ENCODE measurements around the gene F12. TPM values are rescaled to one million over a fixed set of nuclear protein-coding genes. Genes with fewer than 3 reads are reported as not detected.
A peak's percentile ranks its signal among the peaks of the same experiment; 100 is the strongest.

F12 gene
- polyA plus RNA-seq, 1 of the 3 experiments (the other 2 are of a cell fraction) = 4.3 TPM

DNA sequence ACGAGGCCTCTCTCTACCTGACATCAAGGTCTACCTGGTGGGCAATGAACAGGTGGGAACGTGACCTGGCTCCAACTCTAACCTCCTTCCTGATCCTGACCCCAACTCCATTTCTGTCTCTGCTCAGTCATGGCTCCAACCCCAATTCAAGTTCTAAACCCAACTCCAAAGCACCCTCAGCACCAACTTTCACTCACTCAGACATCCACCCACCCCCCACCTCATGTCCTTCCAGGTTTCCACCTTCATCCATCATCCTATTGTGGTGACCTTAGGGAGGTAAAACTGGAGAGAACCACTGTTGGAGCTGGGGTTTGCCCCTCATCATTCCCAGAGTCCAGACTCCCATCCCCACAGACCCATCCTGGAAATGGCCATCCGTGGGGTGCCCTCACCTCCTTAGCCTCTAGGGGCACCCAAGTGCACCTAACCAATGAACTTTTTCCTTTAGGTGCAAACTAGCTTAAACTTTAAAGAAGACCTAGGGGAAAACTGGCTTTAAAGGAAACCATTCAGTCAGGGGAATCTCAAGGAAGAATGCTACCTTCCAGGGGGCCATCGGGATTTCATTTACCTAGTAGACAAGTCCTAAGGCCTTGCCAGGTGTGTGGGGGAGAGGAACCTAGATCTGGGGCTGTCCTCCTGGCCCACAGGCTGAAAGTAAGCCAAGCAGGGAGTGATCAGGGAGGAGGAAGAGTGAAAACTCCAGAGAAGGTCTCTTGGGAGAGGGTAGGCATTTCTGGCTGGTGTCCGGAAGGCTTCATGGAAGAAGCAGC is 40.3 kb downstream of the F12 start:
- no peaks in the 10 kb centered on the region for H3K79me2 ChIP-seq (ENCODE audit: insufficient read depth)
- no peak overlapping the region for H3K27ac ChIP-seq (ENCODE audit: low read depth in 2 of 2, low read length in 1 of 2)
- no peak overlapping the region for H2AFZ ChIP-seq (ENCODE audit: low read depth)
- H3K9ac ChIP-seq = no peak overlapping the region
- peak; percentile 72 for DNase-seq
- peaks cover 15% of the 10 kb centered on the region for H3F3A ChIP-seq (replicated peaks; ENCODE audit: insufficient read depth)
- ChIA-PET CTCF (interaction anchor here (0.5 to 5.9 kb wide), 21 partner anchors 8 to 137 kb away, joined by 3 to 58 read pairs (median 4); partner anchors contain the start of genes LMAN2 and SLC34A1), POLR2A (no interaction called here)
- H3K9me2 ChIP-seq = no peaks in the 10 kb centered on the region
- 77% methylated on average over 5 of the region's 5 CpGs for WGBS (ENCODE audit: low lambda C conversion rate)
- H3K27me3 ChIP-seq (ENCODE audit: insufficient read depth) = no peaks in the 10 kb centered on the region
- H3K4me2 ChIP-seq = no peak overlapping the region
- no peaks in the 10 kb centered on the region for H4K20me1 ChIP-seq (ENCODE audit: insufficient read depth)
- TF ChIP-seq REST (IDR thresholded peaks at IDR 0.05; ENCODE audit: low read depth, low read length) (no peak), SMC3 (IDR thresholded peaks at IDR 0.05; ENCODE audit: low read depth, low read length) (no peak), EP300 (IDR thresholded peaks at IDR 0.05; ENCODE audit: borderline replicate concordance in 1 of 2, low read depth in 1 of 2, low read length in 1 of 2) (no peak), POLR2AphosphoS5 (IDR thresholded peaks at IDR 0.05; ENCODE audit: low read depth, low read length) (no peak), FOSL2 (IDR thresholded peaks at IDR 0.05; ENCODE audit: borderline replicate concordance, low read depth) (no peak), CTCF (IDR thresholded peaks at IDR 0.05) (peak; percentile 70)
- no peaks in the 10 kb centered on the region for H3K36me3 ChIP-seq (replicated peaks in 1 of 2; ENCODE audit: control insufficient read depth in 1 of 2, insufficient read depth in 2 of 2, low read length in 1 of 2)
- H3K9me3 ChIP-seq = no peaks in the 10 kb centered on the region
- H3K4me1 ChIP-seq (ENCODE audit: control insufficient read depth in 1 of 2, insufficient read depth in 2 of 2, low read depth in 1 of 2, low read length in 1 of 2) = peaks cover 6 to 39% of the 10 kb centered on the region in 2 experiments; a peak in 3 of 4 replicates
- H3K4me3 ChIP-seq (ENCODE audit: low read depth in 2 of 2, low read length in 1 of 2) = no peak overlapping the region

- H2AFZ ChIP-seq (ENCODE audit: low read depth) = no peak overlapping the region
- H3F3A ChIP-seq (replicated peaks; ENCODE audit: insufficient read depth) = peaks cover 15% of the 10 kb centered on the region
- WGBS (ENCODE audit: low lambda C conversion rate) = 90% methylated on average over 10 of the region's 29 CpGs
- H3K27ac ChIP-seq (ENCODE audit: low read depth in 2 of 2, low read length in 1 of 2) = no peak overlapping the region
- POLR2A ChIA-PET = no interaction called here
- TF ChIP-seq USF1 (IDR thresholded peaks at IDR 0.05; ENCODE audit: borderline replicate concordance, low read depth) (no peak), EZH2phosphoT487 (IDR thresholded peaks at IDR 0.05; ENCODE audit: borderline replicate concordance, low read depth) (no peak), TEAD4 (IDR thresholded peaks at IDR 0.05; ENCODE audit: borderline replicate concordance, insufficient read depth) (no peak)
- peak overlapping the region in 1 of 2 experiments; percentile 50; a peak in 3 of 4 replicates for H3K4me3 ChIP-seq (ENCODE audit: low read depth in 2 of 2, low read length in 1 of 2)
- no peak for DNase-seq
- no peaks in the 10 kb centered on the region for H3K79me2 ChIP-seq (ENCODE audit: insufficient read depth)
- H3K36me3 ChIP-seq (replicated peaks in 1 of 2; ENCODE audit: control insufficient read depth in 1 of 2, insufficient read depth in 2 of 2, low read length in 1 of 2) = no peaks in the 10 kb centered on the region
- no peaks in the 10 kb centered on the region for H4K20me1 ChIP-seq (ENCODE audit: insufficient read depth)
- no peaks in the 10 kb centered on the region for H3K9me3 ChIP-seq
- H3K4me2 ChIP-seq = peak overlapping the region; percentile 80
- H3K9ac ChIP-seq = no peak overlapping the region
- H3K9me2 ChIP-seq = no peaks in the 10 kb centered on the region
- CTCF ChIA-PET = interaction anchor here (0.5 to 5.9 kb wide), 21 partner anchors 9 to 138 kb away, joined by 3 to 58 read pairs (median 4); partner anchors contain the start of gene SLC34A1
- H3K4me1 ChIP-seq (ENCODE audit: control insufficient read depth in 1 of 2, insufficient read depth in 2 of 2, low read depth in 1 of 2, low read length in 1 of 2) = peaks cover 11 to 44% of the 10 kb centered on the region in 2 experiments
- H3K27me3 ChIP-seq (ENCODE audit: insufficient read depth) = no peaks in the 10 kb centered on the region
Measured at GRCh38 chr5:177367981-177368868, 41.1 kb downstream of the F12 start.
